AG04449 (cell line): Measurements from ENCODE around the gene NTHL1.

ENCODE experiments used
- CTCF ChIA-PET: fragments of 350-600 bp; formaldehyde crosslinking; extraction: SDS; loops from one replicate; lab custom pipeline; 2021; ENCODE audit warnings: antibody characterized with exemption; lab: Yijun Ruan, JAX
- POLR2A ChIA-PET: fragments of 400-600, 350-600 bp; formaldehyde crosslinking; extraction: SDS; loops from one replicate; lab custom pipeline; 2020; ENCODE audit warnings: antibody characterized with exemption, inconsistent platforms; lab: Yijun Ruan, JAX
- DNase-seq: peaks from one replicate; pipeline ENCODE4 v3.0.0-alpha.2; 2010; ENCODE audit warnings: low read depth, low spot score
- H3K4me3 ChIP-seq: 2 replicates; pipeline ENCODE4 v1.5.1; 2011; ENCODE audit warnings: low read depth, mild to moderate bottlenecking, control low read depth, low read length
- TF ChIP-seq, protein P1 (sequence below): IDR thresholded peaks from one replicate; pipeline ENCODE4 v1.5.1; 2011; ENCODE audit warnings: mild to moderate bottlenecking, moderate library complexity, low read length, control low read depth, inconsistent platforms; ENCODE audit not compliant: insufficient read depth; ENCODE audit errors: missing control alignments

NTHL1 gene

DNA sequence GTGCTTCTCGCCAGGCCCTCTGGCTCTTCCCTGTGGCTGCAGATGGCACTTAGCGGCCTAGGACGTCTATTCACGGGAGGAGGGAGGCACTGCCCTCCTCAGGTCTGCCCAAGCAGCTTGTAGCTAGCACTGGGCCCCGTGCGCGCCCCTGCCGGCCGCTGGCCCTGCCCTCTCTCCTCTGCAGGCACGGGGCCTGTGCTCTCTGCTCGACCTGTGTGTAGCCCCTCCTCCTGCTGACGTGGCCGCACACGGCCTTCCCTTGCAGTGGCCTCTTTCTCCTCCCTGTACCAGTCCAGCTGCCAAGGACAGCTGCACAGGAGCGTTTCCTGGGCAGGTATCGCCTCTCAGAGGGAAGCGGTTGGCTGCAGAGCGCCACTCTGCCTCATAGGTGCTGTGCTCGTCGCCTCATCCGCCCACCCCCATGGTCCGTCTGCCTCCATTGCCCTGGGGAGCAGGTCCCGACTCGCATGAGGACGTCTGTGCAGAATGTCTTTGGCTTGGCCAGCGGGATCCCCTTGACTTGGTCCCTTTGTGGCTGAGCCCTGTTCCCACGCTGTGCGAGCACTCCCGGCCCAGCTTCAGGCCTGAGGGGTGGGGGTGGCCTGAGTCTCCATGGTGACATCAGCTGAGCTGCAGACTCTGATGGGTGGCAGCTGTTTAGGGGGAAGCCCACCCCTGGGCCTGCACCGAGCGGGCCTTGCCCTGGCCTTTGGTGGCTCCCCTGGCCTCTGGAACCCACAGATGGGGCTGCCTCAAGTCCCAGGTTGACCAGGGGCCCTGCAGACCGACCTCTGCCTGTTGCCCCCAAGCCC lies 34.7 kb upstream of the NTHL1 start:
- POLR2A ChIA-PET = no interaction called here
- no peak overlapping the region for H3K4me3 ChIP-seq
- CTCF ChIA-PET = interaction anchor here (1.0 kb wide), 2 partner anchors 27 to 60 kb away, joined by 3 read pairs; no protein-coding TSS in a partner anchor
- no peak for DNase-seq
- TF ChIP-seq, protein P1, sequence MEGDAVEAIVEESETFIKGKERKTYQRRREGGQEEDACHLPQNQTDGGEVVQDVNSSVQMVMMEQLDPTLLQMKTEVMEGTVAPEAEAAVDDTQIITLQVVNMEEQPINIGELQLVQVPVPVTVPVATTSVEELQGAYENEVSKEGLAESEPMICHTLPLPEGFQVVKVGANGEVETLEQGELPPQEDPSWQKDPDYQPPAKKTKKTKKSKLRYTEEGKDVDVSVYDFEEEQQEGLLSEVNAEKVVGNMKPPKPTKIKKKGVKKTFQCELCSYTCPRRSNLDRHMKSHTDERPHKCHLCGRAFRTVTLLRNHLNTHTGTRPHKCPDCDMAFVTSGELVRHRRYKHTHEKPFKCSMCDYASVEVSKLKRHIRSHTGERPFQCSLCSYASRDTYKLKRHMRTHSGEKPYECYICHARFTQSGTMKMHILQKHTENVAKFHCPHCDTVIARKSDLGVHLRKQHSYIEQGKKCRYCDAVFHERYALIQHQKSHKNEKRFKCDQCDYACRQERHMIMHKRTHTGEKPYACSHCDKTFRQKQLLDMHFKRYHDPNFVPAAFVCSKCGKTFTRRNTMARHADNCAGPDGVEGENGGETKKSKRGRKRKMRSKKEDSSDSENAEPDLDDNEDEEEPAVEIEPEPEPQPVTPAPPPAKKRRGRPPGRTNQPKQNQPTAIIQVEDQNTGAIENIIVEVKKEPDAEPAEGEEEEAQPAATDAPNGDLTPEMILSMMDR = no peak

DNA sequence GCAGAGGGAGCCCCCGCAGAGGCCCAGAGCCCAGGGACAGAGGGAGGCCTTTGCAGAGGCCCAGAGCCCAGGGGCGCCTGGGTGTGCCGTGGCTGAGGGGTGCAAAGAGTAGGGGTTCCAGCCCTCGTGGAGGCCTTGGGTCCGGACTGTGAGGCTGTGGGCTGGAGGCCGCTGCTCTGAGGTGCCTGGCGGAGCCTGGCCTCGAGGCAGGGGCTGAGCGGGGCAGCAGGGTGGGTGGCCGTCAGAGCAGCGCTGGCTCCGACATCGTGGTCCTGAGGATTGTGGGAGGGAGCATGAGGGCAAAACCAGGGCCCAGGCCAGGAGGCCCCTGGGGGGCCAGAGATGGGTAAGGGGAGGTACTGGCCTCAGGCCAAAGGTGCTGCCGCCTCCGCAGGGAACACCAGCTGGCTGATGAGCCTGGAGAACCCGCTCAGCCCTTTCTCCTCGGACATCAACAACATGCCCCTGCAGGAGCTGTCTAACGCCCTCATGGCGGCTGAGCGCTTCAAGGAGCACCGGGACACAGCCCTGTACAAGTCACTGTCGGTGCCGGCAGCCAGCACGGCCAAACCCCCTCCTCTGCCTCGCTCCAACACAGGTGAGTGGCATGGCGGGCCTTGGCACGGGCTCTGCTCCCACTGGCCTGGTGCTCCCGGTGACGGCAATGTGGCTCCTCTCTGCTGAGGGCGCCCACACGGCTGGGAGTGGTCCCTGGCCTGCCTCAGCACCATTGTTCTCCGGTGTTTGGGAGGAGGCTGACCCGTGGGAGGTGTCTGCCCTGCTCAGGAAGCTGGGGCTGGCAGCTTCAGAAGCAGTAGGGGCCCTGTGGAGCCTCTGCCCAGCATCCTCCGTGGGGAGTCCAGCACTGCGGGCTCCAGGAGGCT lies 33.8 kb upstream of the NTHL1 start:
- CTCF ChIA-PET = interaction anchor here (1.0 kb wide), 3 partner anchors 26 to 59 kb away, joined by 3 read pairs; no protein-coding TSS in a partner anchor
- POLR2A ChIA-PET = no interaction called here
- TF ChIP-seq, protein P1 = no peak

DNA sequence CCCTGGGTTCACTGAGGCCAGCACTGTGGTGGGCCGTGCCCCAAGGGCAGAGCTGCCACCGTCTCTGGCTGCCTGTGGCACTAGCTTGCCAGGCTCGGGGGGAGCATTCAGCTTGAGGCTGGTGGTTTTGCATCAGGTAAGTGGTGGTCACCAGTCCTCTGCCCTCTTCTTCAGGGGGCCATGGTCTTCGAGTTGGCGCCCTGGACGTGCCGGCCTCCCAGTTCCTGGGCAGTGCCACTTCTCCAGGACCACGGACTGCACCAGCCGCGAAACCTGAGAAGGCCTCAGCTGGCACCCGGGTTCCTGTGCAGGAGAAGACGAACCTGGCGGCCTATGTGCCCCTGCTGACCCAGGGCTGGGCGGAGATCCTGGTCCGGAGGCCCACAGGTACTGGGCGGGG lies 32.4 kb upstream of the NTHL1 start:
- TF ChIP-seq, protein P1 = no peak
- no peak for DNase-seq
- ChIA-PET CTCF (interaction anchor here (1.3 to 1.6 kb wide), 3 partner anchors 34 to 76 kb away, joined by 3 to 7 read pairs (median 4); no protein-coding TSS in a partner anchor), POLR2A (no interaction called here)
- no peak overlapping the region for H3K4me3 ChIP-seq

More for the DNA sequence above, 33.8 kb upstream of the NTHL1 start:
- no peak for DNase-seq
- no peak overlapping the region for H3K4me3 ChIP-seq

DNA sequence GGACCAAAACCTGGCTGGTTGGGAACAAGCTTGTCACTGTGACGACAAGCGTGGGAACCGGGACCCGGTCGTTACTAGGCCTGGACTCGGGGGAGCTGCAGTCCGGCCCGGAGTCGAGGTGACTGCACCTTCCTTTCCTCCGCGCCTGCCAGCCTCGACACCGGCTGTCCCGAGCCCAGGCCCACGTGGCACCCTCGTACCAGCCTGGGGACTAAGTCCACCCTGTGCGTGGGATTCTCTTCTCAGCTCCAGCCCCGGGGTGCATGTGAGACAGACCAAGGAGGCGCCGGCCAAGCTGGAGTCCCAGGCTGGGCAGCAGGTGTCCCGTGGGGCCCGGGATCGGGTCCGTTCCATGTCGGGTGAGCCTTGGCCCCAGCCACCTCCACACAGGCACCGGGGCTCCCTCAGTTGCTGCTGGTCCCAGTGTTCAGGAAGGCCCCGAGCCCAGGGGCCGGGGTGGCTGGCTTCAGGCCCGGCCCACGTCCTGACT lies 31.7 kb upstream of the NTHL1 start:
- no peak for DNase-seq
- TF ChIP-seq, protein P1 = no peak
- POLR2A ChIA-PET = no interaction called here
- no peak overlapping the region for H3K4me3 ChIP-seq
- CTCF ChIA-PET = interaction anchor here (1.3 to 1.6 kb wide), 3 partner anchors 34 to 75 kb away, joined by 3 to 7 read pairs (median 4); no protein-coding TSS in a partner anchor

DNA sequence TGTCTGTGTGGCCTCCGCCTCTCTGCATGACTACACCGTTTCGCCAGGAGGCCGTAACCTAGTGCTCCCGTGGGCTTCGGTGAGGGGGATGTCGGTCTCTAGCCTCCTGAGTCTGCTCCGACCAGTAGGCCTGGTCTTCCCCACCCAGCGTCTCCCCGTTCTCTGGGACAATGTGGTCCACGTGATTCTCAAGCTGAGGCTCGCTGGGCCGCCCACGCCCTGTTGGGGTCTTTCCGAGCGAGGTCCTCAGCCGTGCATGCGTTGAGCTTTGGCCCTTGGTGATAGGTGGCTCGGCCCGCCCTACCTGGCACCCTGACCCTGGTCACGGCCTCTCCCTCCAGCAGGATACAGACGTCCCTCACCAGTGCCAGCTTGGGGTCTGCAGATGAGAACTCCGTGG lies 31.1 kb upstream of the NTHL1 start:
- ChIA-PET POLR2A (no interaction called here), CTCF (interaction anchor here (1.3 to 1.6 kb wide), 3 partner anchors 33 to 75 kb away, joined by 3 to 7 read pairs (median 4); no protein-coding TSS in a partner anchor)
- H3K4me3 ChIP-seq = no peak overlapping the region
- DNase-seq = no peak
- TF ChIP-seq, protein P1 = no peak
